Activated CD8-positive, alpha-beta memory T cell treated with anti-CD3 and anti-CD28 coated beads for 36 hours (primary cell): ENCODE data around the gene OR2AP1. TPM values are rescaled to one million over a fixed set of nuclear protein-coding genes. Genes with fewer than 3 reads are reported as not detected.
"Not testable (repeated sequence)": the region's sequence is repeated elsewhere in the genome, so short reads cannot be mapped to it uniquely, and the experiment has no call there.

Experiments
- CTCF ChIA-PET: fragments of 350-600 bp; sonication (Branson Sonifier 250); formaldehyde crosslinking; loops from one replicate; lab custom pipeline; 2021; ENCODE audit warnings: antibody characterized with exemption; lab: Charles Lee
- POLR2A ChIA-PET: fragments of 350-600 bp; sonication (Branson Sonifier 250); formaldehyde crosslinking; loops from one replicate; lab custom pipeline; 2021; ENCODE audit warnings: antibody characterized with exemption; lab: Charles Lee
- total RNA-seq, 2 experiments: library from RNA; stranded (reverse); gene quantifications; one replicate each; pipeline ENCODE4 v1.2.3, GENCODE V29; 2021

OR2AP1 gene
- not detected for total RNA-seq

- ChIA-PET POLR2A (no interaction called here), CTCF (no interaction called here)
Observed at GRCh38 chr12:55572168-55572567, at the start of gene OR2AP1. TSS of gene OR2AP1 (plus strand) at chr12:55572468. CDS start at chr12:55574415, 1,947 bp downstream.

- POLR2A ChIA-PET, CTCF ChIA-PET: not testable (repeated sequence)
Observed at GRCh38 chr12:55548235-55548634, 24.0 kb upstream of the OR2AP1 start.

DNA sequence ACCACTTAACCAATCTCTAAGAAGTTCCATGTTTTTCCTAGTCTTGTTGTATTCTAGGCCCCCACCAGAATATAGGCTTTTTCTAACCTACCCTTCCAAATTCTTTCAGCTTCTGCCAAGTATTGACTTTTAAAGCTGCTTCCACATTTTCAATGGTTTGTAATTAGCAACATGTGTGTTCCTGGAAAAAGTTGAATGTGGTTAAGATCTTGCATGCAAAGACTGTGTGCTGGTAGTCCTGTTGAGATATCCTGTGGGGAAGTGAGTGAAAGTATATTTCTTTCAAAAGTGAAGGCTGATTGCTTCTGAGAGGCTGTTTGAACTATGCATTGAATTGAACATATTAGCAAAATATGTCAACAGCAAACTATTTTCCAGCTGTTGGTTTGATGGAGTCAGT is 23.5 kb upstream of the OR2AP1 start:
- POLR2A ChIA-PET: no interaction called here
- CTCF ChIA-PET: no interaction called here

GRCh38 chr12:55549302-55549701 is 23.0 kb upstream of the OR2AP1 start, which contains the start of gene OR6C4:
TSS of gene OR6C4 (plus strand) at chr12:55549602. CDS start at chr12:55551227, 1,625 bp downstream.
- POLR2A ChIA-PET: no interaction called here
- CTCF ChIA-PET: no interaction called here

DNA sequence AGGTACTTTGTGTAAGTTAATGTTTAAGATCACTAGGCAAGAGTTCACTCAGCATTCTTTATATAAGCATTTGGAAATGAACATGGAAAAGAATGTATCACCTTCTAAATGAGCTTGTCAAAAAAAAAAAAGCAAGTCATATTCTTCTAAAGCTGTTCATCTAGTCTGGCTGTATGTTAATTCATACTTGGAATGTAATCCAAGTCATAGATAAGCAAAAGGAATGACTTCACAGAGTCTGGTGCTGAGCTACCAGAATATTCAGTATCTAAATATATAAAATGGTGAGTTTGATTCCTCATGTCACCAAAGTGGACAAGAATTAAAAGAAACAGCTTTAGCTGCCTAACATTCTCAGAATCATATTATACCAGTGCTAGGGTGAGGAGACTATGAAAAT is 18.0 kb upstream of the OR2AP1 start:
- ChIA-PET POLR2A (no interaction called here), CTCF (no interaction called here)

- CTCF ChIA-PET, POLR2A ChIA-PET: not testable (repeated sequence)
Observed at GRCh38 chr12:55570060-55570459, 2.2 kb upstream of the OR2AP1 start.

- CTCF ChIA-PET, POLR2A ChIA-PET: not testable (repeated sequence)
Observed at GRCh38 chr12:55570689-55571088, 1.6 kb upstream of the OR2AP1 start.

DNA sequence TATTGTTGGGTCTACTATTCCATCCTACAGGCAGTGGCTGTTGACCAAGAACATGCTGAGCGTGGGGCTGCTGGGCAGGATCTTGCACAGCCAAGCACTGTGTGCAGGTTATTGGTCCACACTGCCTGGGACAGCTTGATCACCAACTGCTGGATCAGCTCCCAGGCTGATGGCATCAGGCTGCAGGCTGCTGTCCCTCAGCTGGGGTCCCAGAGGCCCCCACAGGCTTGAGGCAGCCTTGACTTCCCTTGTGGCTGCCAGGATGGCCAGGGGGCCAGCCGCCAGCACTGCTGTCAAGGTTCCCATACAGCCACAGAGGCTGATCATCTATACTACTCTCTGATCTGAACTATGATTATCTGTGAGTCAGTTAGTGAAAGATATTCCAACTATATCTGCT is 9.8 kb downstream of the OR2AP1 start:
- POLR2A ChIA-PET: no interaction called here
- CTCF ChIA-PET: no interaction called here

GRCh38 chr12:55585817-55586216 is 13.5 kb downstream of the OR2AP1 start:
- CTCF ChIA-PET: no interaction called here
- POLR2A ChIA-PET: no interaction called here

- CTCF ChIA-PET, POLR2A ChIA-PET: not testable (repeated sequence)
Observed at GRCh38 chr12:55590152-55590551, 17.9 kb downstream of the OR2AP1 start.

DNA sequence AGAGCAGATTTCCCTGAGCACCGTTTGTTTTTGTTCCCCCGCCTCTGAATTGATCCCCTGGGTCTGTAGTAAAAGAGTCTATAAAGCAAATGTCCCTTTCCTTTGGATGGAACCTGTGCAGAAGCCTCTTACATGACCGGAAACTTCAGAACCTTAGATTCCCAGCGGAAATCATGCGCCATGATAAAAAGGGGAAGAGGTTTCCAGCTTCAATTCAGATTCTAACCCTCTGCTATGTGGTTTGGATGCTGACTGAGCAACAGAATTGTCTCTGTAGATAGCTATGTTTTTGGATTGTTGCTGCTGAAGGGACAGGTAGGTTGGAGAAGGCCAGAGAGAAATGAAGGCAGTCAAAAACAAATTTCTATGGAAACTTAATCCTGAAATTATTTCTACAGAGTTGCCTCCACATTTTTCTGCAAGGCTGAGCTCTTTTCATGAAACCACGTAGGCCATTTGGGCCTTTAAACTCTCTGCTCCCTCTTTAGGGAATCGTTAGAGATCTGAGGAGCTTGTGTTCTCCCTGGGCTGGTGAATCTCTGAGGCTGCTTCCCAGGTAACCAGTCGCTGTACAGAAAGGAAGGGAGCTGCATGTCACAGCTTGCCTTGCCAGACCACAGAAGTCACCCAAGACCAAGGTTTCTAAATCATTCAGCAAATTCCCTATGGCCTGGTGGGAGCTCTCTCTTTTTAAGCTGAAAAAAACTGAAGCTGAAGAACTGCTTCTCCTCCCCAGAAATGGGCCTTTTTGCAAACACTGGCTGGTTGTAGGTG is 35.7 kb downstream of the OR2AP1 start:
- CTCF ChIA-PET: interaction anchor here (1.2 kb wide), 1 partner anchor 49 kb away, joined by 3 read pairs; no protein-coding TSS in a partner anchor
- POLR2A ChIA-PET: no interaction called here

DNA sequence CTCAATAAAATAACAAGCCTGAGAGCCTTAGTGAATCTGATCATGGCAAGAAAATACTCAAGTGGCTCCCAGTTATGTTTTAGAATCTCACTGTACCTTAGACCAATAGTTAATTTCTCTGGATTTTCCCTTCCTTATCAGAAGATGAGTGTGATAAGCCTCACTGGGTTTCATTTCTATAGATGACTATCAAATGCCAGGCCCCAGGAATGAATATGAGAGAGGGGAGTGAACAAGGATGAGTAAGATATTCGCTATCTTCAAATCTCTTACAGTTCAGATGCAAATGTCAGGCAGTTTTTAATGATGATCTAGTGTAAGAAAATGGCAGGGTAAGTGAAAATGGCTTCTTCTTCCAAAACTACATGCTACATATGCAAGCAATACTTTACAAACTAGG is 38.3 kb downstream of the OR2AP1 start:
- ChIA-PET POLR2A (interaction anchor here (0.6 kb wide), 1 partner anchor 29 kb away, joined by 3 read pairs; no protein-coding TSS in a partner anchor), CTCF (no interaction called here)

DNA sequence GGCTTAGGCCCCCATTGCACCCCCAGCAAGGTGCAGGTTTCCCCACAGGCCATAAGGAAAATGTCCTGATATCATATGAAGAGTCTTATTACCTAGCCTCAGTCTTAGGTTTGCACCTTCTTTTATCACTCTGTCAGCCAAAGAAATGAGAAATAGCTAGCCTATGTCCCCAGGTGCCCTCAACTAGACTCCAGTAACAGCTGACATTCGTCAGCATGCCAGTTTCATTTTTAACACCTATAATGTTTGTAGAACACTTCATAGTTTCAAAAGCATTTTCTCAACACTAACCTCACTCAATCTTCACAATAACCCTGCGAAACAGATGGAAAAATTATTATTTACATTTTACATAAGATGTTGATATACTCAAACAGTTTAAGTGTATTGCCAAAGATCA is 40.4 kb downstream of the OR2AP1 start:
- POLR2A ChIA-PET: no interaction called here
- CTCF ChIA-PET: no interaction called here

DNA sequence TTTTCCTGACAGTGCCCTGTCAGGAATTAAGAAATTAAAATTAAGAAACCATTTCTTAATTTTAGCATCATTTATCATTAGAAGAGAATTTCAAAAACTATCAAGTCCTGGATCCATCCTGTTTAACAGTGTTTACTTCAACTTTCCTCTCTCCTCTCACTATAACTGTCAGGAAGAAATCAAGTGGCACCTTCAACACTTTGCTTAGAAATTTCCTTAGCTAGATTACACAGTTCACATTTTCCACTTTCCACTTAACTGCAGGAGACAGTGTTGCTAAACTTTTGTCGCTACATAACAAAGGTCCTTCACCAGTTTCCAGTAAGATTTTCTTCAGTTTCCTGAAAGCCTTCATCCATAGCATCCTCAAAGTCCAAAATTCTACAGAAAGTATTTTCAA is 42.5 kb downstream of the OR2AP1 start:
- CTCF ChIA-PET: interaction anchor here (0.6 kb wide), 1 partner anchor 24 kb away, joined by 5 read pairs; no protein-coding TSS in a partner anchor
- POLR2A ChIA-PET: no interaction called here

- POLR2A ChIA-PET: no interaction called here
- CTCF ChIA-PET: interaction anchor here (0.9 to 2.2 kb wide), 5 partner anchors 13 to 430 kb away, joined by 3 to 11 read pairs (median 4); no protein-coding TSS in a partner anchor
Observed at GRCh38 chr12:55619354-55620138, 47.3 kb downstream of the OR2AP1 start.

DNA sequence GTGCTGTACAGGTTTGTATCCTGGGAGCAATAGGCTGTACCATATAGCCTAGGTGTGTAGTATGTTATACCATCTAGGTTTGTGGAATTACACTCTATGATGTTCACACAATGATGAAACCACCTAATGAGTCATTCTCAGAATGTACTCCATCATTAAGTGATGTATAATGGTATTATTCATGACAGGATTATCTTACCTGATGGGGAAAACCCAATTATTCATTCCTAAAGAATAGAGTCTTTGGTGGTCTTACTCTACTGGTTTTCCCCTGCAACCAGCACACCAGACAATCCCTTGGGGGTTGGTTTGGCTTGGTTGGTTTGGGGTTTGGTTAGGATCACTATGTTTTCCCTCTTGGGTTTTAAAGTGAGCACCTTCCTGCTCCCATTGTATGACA is 51.8 kb downstream of the OR2AP1 start:
- POLR2A ChIA-PET: no interaction called here
- CTCF ChIA-PET: no interaction called here

Other genes with a start within 250 kb of the OR2AP1 start
- gene OR6C3, start 241.7 kb upstream of the OR2AP1 start, total RNA-seq: not detected
- not detected for gene OR6C75, start 209.5 kb upstream of the OR2AP1 start, total RNA-seq
- not detected for gene OR6C65, start 171.9 kb upstream of the OR2AP1 start, total RNA-seq
- not detected for gene OR6C76, start 146.2 kb upstream of the OR2AP1 start, total RNA-seq
- not detected for gene OR6C2, start 128.4 kb upstream of the OR2AP1 start, total RNA-seq
- not detected for gene OR6C70, start 102.3 kb upstream of the OR2AP1 start, total RNA-seq
- not detected for gene OR6C68, start 80.1 kb upstream of the OR2AP1 start, total RNA-seq
- not detected for gene OR6C4, start 22.9 kb upstream of the OR2AP1 start, total RNA-seq
- gene OR10P1, start 64.4 kb downstream of the OR2AP1 start, total RNA-seq: not detected
- 1 to 10 TPM; 3.6 to 4.1 TPM for gene ITGA7, start 135.4 kb downstream of the OR2AP1 start, total RNA-seq
- 10 to 100 TPM; 89.9 to 93.6 TPM for gene BLOC1S1, start 143.6 kb downstream of the OR2AP1 start, total RNA-seq
- gene RDH5, start 147.9 kb downstream of the OR2AP1 start, total RNA-seq: 1 to 10 TPM; 4.9 to 5.2 TPM
- 100 to 1,000 TPM; 190 to 193 TPM for gene CD63, start 156.5 kb downstream of the OR2AP1 start, total RNA-seq
- 10 to 100 TPM; 13.6 to 13.7 TPM for gene GDF11, start 170.7 kb downstream of the OR2AP1 start, total RNA-seq
- 10 to 100 TPM; 92.5 to 94.3 TPM for gene SARNP, start 245.3 kb downstream of the OR2AP1 start, total RNA-seq
- 10 to 100 TPM; 39.6 to 41.0 TPM for gene ORMDL2, start 245.6 kb downstream of the OR2AP1 start, total RNA-seq